Measurements from ENCODE around the gene IVD. TPM values are rescaled to one million over a fixed set of nuclear protein-coding genes. Genes with fewer than 3 reads are reported as not detected.
A peak's percentile ranks its signal among the peaks of the same experiment; 100 is the strongest.

Gene IVD
- polyA plus RNA-seq, 1 donor from 2014 or later: 28.6 TPM

GRCh38 chr15:40358471-40359353 is 46.9 kb upstream of the IVD start:
- H3K9me2 ChIP-seq (ENCODE audit: insufficient read depth, low read length): no peaks in the 10 kb centered on the region
- peak overlapping the region; percentile 86 for H3K9ac ChIP-seq (ENCODE audit: low read length)
- H3K36me3 ChIP-seq (ENCODE audit: insufficient read depth, low read length): no peaks in the 10 kb centered on the region
- peak overlapping the region; percentile 91 for H2AFZ ChIP-seq (ENCODE audit: low read depth, low read length)
- H3K27ac ChIP-seq (ENCODE audit: low read length): peak overlapping the region; percentile 59
- no peaks in the 10 kb centered on the region for H3F3A ChIP-seq (ENCODE audit: insufficient read depth, low read length, poor library complexity, severe bottlenecking)
- no peak for TF ChIP-seq POLR2AphosphoS5 (IDR thresholded peaks at IDR 0.05)
- no peak for TF ChIP-seq EP300 (conservative IDR thresholded peaks at IDR 0.05; ENCODE audit: poor library complexity, severe bottlenecking)
- peak; percentile 21 for TF ChIP-seq REST (IDR thresholded peaks at IDR 0.05; ENCODE audit: borderline replicate concordance)
- TF ChIP-seq RAD21 (conservative IDR thresholded peaks at IDR 0.05): no peak
- TF ChIP-seq CTCF (IDR thresholded peaks at IDR 0.05; ENCODE audit: poor library complexity, severe bottlenecking): peak; percentile 37
- no peak for TF ChIP-seq SMC3 (conservative IDR thresholded peaks at IDR 0.05; ENCODE audit: poor library complexity)
- no peak for TF ChIP-seq TAF1 (IDR thresholded peaks at IDR 0.05; ENCODE audit: low read depth)
- no peak for TF ChIP-seq EZH2 (IDR thresholded peaks at IDR 0.05; ENCODE audit: borderline replicate concordance, insufficient read depth, low read length, poor library complexity, severe bottlenecking)
- peak; percentile 73 for TF ChIP-seq MXI1 (conservative IDR thresholded peaks at IDR 0.05; ENCODE audit: poor library complexity, severe bottlenecking)
- peak overlapping the region; percentile 86 for H3K4me2 ChIP-seq (ENCODE audit: low read length)
- no peaks in the 10 kb centered on the region for H4K20me1 ChIP-seq (ENCODE audit: insufficient read depth)
- no peaks in the 10 kb centered on the region for H3K9me3 ChIP-seq (ENCODE audit: low read length)
- peaks cover 5% of the 10 kb centered on the region for H3K27me3 ChIP-seq (ENCODE audit: insufficient read depth, low read depth, low read length)
- H3K4me3 ChIP-seq (ENCODE audit: low read length): peak overlapping the region; percentile 95
- peaks cover 3% of the 10 kb centered on the region for H3K79me2 ChIP-seq (replicated peaks; ENCODE audit: insufficient read depth, low read length)

- H3K27me3 ChIP-seq (ENCODE audit: insufficient read depth, low read depth, low read length): peaks cover 5% of the 10 kb centered on the region
Observed at GRCh38 chr15:40360015-40360414, 45.6 kb upstream of the IVD start.

More at GRCh38 chr15:40360015-40360414, 45.6 kb upstream of the IVD start:
- Histone ChIP-seq H2AFZ (ENCODE audit: low read depth, low read length) (no peak overlapping the region), H3K9ac (ENCODE audit: low read length) (no peak overlapping the region), H3K9me3 (ENCODE audit: low read length) (no peaks in the 10 kb centered on the region), H3K9me2 (ENCODE audit: insufficient read depth, low read length) (no peaks in the 10 kb centered on the region), H3K36me3 (ENCODE audit: insufficient read depth, low read length) (no peaks in the 10 kb centered on the region), H3K4me2 (ENCODE audit: low read length) (no peak overlapping the region), H4K20me1 (ENCODE audit: insufficient read depth) (no peaks in the 10 kb centered on the region), H3F3A (ENCODE audit: insufficient read depth, low read length, poor library complexity, severe bottlenecking) (no peaks in the 10 kb centered on the region), H3K79me2 (replicated peaks; ENCODE audit: insufficient read depth, low read length) (peaks cover 3% of the 10 kb centered on the region), H3K27ac (ENCODE audit: low read length) (no peak overlapping the region), H3K4me3 (ENCODE audit: low read length) (peak overlapping the region; percentile 95)
- TF ChIP-seq CTCF (IDR thresholded peaks at IDR 0.05; ENCODE audit: poor library complexity, severe bottlenecking) (no peak), SMC3 (conservative IDR thresholded peaks at IDR 0.05; ENCODE audit: poor library complexity) (no peak), EZH2 (IDR thresholded peaks at IDR 0.05; ENCODE audit: borderline replicate concordance, insufficient read depth, low read length, poor library complexity, severe bottlenecking) (no peak), TAF1 (IDR thresholded peaks at IDR 0.05; ENCODE audit: low read depth) (no peak), POLR2AphosphoS5 (IDR thresholded peaks at IDR 0.05) (no peak), REST (IDR thresholded peaks at IDR 0.05; ENCODE audit: borderline replicate concordance) (no peak), RAD21 (conservative IDR thresholded peaks at IDR 0.05) (no peak), MXI1 (conservative IDR thresholded peaks at IDR 0.05; ENCODE audit: poor library complexity, severe bottlenecking) (no peak), EP300 (conservative IDR thresholded peaks at IDR 0.05; ENCODE audit: poor library complexity, severe bottlenecking) (no peak)

Data from neural cell (in vitro differentiated cells).